Heart left ventricle (tissue), 13 donors: ENCODE results near the gene PBX3.

ENCODE experiments used
- CTCF ChIP-seq, 12 donors: fragments of 200-600 bp; sonication (generic) in 4 of 12; IDR thresholded peaks; one replicate each; pipeline versions ENCODE4 v1.5.0 to v1.8.0; 2018 to 2022; ENCODE audit warnings: antibody characterized with exemption in 12 of 12, mild to moderate bottlenecking in 5 of 12
- POLR2A ChIP-seq, 2 donors: fragments of 450-650 bp; IDR thresholded peaks; one replicate each; pipeline ENCODE4 v1.6.1; 2017; ENCODE audit warnings: antibody characterized with exemption in 2 of 2, mild to moderate bottlenecking in 2 of 2, moderate library complexity in 2 of 2
- donor health status: ischemic (EF 13 %, LVEDD 7.1; RV severe dilation, severe dysfunction).
- donor health status: DM: no; HTN: yes; CAD: no.
- donor health status: DM: no; HTN: no; CAD: no.
- donor health status: ischemic (EF 25% LVEDD 6.9; RV normal size, moderate dysfunction).
- donor health status: ischemic (EF 25% LVEDD 5.7; RV mildly dilated, moderate dysfunction).
- donor health status: ischemic (EF 35%, LVEDD 5.7; RV mildly dilated, moderate dysfunction).
- donor health status: nonischemic (EF 11% LVEDD 7.7; RV severe dilation, severe dysfunction).
- donor health status: DM: yes; HTN: yes; CAD: no.
- donor health status: PGD.
- donor health status: ischemic (EF 29% LVEDD 5.4; RV normal size, mild dysfunction).
- donor health status: nonischemic (EF 23%, LVEDD 6.1; RV moderate dilation, normal function).

DNA sequence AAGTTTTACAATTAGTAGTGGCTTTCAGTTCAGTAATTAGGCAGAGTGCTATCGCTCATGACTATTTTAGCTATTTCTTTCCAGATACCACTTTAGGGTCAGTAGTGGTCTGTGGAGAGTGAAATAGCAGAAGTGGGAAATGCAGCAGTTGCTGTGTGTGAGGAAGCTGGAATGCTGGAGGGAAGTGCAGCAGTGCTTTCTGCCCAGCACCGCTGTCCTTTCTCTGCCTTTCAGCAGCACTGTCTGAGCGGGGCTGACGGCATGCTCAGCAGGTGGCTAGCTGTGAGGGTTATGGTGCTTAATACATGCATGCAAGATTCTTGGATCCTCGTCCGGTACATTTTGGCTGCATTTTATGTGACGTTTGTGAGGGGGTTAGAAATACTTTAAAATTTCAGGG lies 213.9 kb downstream of the PBX3 start:
- TF ChIP-seq CTCF (IDR thresholded peaks at IDR 0.05) (no peak), POLR2A (IDR thresholded peaks at IDR 0.05) (no peak)
